Sigmoid colon (tissue), 7 donors: Measurements from ENCODE around the gene UCHL1. TPM values are rescaled to one million over a fixed set of nuclear protein-coding genes. Genes with fewer than 3 reads are reported as not detected.

ENCODE experiments used
- DNase-seq: peaks from one replicate; pipeline ENCODE4 v3.0.0-alpha.2; 2019
- H3K27ac ChIP-seq, 4 donors: fragments of 200-600 bp; sonication (generic); one replicate each; pipeline ENCODE4 v1.5.1; 2016 to 2019; ENCODE audit warnings: mild to moderate bottlenecking in 1 of 4
- H3K27me3 ChIP-seq, 3 donors: fragments of 200-600 bp; sonication (generic); one replicate each; pipeline ENCODE4 v1.5.1; 2019; ENCODE audit warnings: mild to moderate bottlenecking in 1 of 3
- H3K36me3 ChIP-seq, 4 donors: fragments of 200-600 bp; sonication (generic); one replicate each; pipeline ENCODE4 v1.5.1; 2016 to 2019
- H3K4me1 ChIP-seq, 4 donors: fragments of 200-600 bp; sonication (generic); one replicate each; pipeline ENCODE4 v1.5.1; 2017 to 2019
- H3K4me3 ChIP-seq, 4 donors: fragments of 200-600 bp; sonication (generic); one replicate each; pipeline ENCODE4 v1.5.1; 2017 to 2019; ENCODE audit warnings: mild to moderate bottlenecking in 2 of 4, moderate library complexity in 1 of 4
- H3K9me3 ChIP-seq, 4 donors: fragments of 200-600 bp in 3 of 4; sonication (generic) in 3 of 4; one replicate each; pipeline versions ENCODE4 v1.5.1 to v1.6.1; 2013 to 2019
- EP300 ChIP-seq, 4 donors: sonication (generic); formaldehyde crosslinking; IDR thresholded peaks; one replicate each; pipeline ENCODE4 v1.6.1; 2017; ENCODE audit warnings: antibody characterized with exemption in 4 of 4
- POLR2A ChIP-seq, 2 donors: fragments of 450-650 bp; IDR thresholded peaks; one replicate each; pipeline ENCODE4 v1.6.1; 2016; ENCODE audit warnings: antibody characterized with exemption in 2 of 2, mild to moderate bottlenecking in 2 of 2, moderate library complexity in 2 of 2
- POLR2AphosphoS5 ChIP-seq, 4 donors: sonication (generic); formaldehyde crosslinking; IDR thresholded peaks; one replicate each; pipeline ENCODE4 v1.6.1; 2017; ENCODE audit warnings: antibody characterized with exemption in 4 of 4
- WGBS, 2 donors: extraction: QIAGEN DNeasy Blood & Tissue Kit; methylation state at CpG; one replicate each; pipeline ENCODE4 v1.1.7; 2013; 5-methylcytosine and 5-hydroxymethylcytosine counted together
- intact Hi-C: fragments of 100-400 bp; cut with DNase I; formaldehyde crosslinking; loops from one replicate; pipeline ENCODE4 v1.15.1; 2023
- polyA plus RNA-seq, 3 donors: library from polyadenylated mRNA; stranded (reverse); fragments of 200-250 nt; gene quantifications; one replicate each; pipeline ENCODE4 v1.2.3, GENCODE V29; 2013
- total RNA-seq, 4 donors: library from RNA; depleted of rRNA; stranded (reverse); fragments of >200 nt; gene quantifications; one replicate each; pipeline ENCODE4 v1.1.0, GENCODE V29; 2016
- TF ChIP-seq, protein P1 (sequence below), 4 experiments: fragments of 450-650 bp in 3 of 4; fragments of 200-600 bp in 1 of 4; IDR thresholded peaks; one replicate each; pipeline ENCODE4 v1.5.1; 2016 to 2019; ENCODE audit warnings: antibody characterized with exemption in 4 of 4, mild to moderate bottlenecking in 3 of 4, moderate library complexity in 2 of 4
- donor health status: healthy with polysubstance abuse.
- donor health status: Bipolar disorder and iron deficiency.
- donor health status: healthy.

Gene UCHL1
- total and polyA plus RNA-seq, 7 donors: 11.4 to 247 (median 108) TPM; not detected in 1

DNA sequence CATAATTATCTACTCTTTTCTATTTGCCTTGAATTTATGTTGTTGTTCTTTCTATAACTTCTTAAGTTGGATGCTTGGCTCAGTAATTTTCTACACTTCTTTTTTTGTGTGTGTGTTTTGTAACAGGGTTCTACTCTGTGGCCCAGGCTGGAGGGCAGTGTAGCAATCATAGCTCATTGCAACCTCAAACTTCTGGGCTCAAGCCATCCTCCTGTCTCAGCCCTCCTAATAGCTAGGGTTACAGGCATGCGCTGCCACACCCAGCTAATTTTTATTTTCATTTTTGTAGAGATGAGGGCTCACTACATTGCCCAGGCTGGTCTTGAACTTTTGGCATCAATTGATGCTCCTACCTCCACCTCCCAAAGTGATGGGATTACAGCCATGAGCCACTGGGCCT, 20.7 kb upstream of the UCHL1 start:
- Histone ChIP-seq H3K9me3 (no peaks in the 10 kb centered on the region), H3K4me1 (no peaks in the 10 kb centered on the region), H3K4me3 (no peak overlapping the region), H3K27ac (no peak overlapping the region), H3K36me3 (no peaks in the 10 kb centered on the region), H3K27me3 (no peaks in the 10 kb centered on the region)
- no peak for DNase-seq
- intact Hi-C loops: no loop called here
- TF ChIP-seq EP300 (IDR thresholded peaks at IDR 0.05): no peak
- no peak for TF ChIP-seq POLR2AphosphoS5 (IDR thresholded peaks at IDR 0.05)
- TF ChIP-seq, protein P1, sequence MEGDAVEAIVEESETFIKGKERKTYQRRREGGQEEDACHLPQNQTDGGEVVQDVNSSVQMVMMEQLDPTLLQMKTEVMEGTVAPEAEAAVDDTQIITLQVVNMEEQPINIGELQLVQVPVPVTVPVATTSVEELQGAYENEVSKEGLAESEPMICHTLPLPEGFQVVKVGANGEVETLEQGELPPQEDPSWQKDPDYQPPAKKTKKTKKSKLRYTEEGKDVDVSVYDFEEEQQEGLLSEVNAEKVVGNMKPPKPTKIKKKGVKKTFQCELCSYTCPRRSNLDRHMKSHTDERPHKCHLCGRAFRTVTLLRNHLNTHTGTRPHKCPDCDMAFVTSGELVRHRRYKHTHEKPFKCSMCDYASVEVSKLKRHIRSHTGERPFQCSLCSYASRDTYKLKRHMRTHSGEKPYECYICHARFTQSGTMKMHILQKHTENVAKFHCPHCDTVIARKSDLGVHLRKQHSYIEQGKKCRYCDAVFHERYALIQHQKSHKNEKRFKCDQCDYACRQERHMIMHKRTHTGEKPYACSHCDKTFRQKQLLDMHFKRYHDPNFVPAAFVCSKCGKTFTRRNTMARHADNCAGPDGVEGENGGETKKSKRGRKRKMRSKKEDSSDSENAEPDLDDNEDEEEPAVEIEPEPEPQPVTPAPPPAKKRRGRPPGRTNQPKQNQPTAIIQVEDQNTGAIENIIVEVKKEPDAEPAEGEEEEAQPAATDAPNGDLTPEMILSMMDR (IDR thresholded peaks at IDR 0.05): no peak
- WGBS, 2 donors: 91 to 95% methylated on average over 1 of the region's 1 CpG

DNA sequence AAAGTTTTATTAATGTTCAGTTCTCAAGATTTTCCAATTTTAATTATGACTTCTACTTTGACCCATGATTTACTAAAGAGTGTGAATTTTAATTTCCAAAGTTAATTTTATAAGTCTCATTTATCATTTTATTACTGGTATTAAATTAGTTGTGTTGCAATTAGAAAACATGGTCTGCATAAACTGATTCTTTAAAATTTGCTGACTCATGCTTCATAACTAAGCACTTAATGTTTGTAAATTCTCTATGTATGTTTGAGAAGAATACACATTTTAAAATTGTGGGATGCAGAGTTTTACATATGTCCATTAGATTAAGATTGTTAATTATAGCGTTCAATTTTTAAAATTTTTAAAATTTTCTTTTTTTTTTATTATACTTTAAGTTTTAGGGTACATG, 20.2 kb upstream of the UCHL1 start:
- 95 to 96% methylated on average over 1 of the region's 1 CpG for WGBS, 2 donors
- TF ChIP-seq POLR2A (IDR thresholded peaks at IDR 0.05) (no peak), EP300 (IDR thresholded peaks at IDR 0.05) (no peak), POLR2AphosphoS5 (IDR thresholded peaks at IDR 0.05) (no peak)
- TF ChIP-seq, protein P1 (IDR thresholded peaks at IDR 0.05): no peak
- no peaks in the 10 kb centered on the region for H3K9me3 ChIP-seq

GRCh38 chr4:41241919-41242318, 14.8 kb upstream of the UCHL1 start:
- Histone ChIP-seq H3K9me3 (no peaks in the 10 kb centered on the region), H3K4me1 (no peaks in the 10 kb centered on the region), H3K27me3 (peaks cover 0 to 6% (median 0%) of the 10 kb centered on the region in 3 donors), H3K27ac (no peak overlapping the region), H3K36me3 (no peaks in the 10 kb centered on the region), H3K4me3 (no peak overlapping the region)
- WGBS, 2 donors: 81% methylated on average over 1 of the region's 1 CpG
- no peak for DNase-seq
- intact Hi-C loops: no loop called here
- TF ChIP-seq POLR2AphosphoS5 (IDR thresholded peaks at IDR 0.05) (no peak), EP300 (IDR thresholded peaks at IDR 0.05) (no peak), POLR2A (IDR thresholded peaks at IDR 0.05) (no peak)
- TF ChIP-seq, protein P1 (IDR thresholded peaks at IDR 0.05): no peak

More for the DNA sequence above, 20.2 kb upstream of the UCHL1 start:
- Histone ChIP-seq H3K4me3 (no peak overlapping the region), H3K36me3 (no peaks in the 10 kb centered on the region), H3K27ac (no peak overlapping the region), H3K27me3 (no peaks in the 10 kb centered on the region), H3K4me1 (no peaks in the 10 kb centered on the region)
- intact Hi-C loops: no loop called here
- no peak for DNase-seq

DNA sequence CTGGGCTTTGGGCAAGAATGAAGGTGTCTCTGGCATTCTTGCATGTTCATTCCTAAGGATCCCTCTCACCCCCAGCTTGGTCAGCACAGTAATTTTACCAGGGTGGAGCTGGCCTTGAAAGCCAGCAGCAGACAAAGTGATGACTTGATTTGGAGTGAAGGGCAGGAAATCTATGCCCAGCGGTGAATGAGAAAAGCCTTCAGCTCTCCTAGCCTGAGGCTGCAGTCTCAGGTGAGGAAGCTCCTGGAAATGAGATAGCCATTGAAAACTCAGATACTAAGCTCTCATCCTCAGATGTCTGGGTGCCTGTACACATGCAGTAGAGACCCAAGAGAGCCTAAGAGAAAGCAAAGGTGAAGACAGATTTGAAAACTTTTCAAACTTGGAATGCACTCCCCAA, 10.7 kb upstream of the UCHL1 start:
- no peaks in the 10 kb centered on the region for H3K36me3 ChIP-seq
- WGBS, 2 donors: 93 to 94% methylated on average over 1 of the region's 1 CpG
- DNase-seq: no peak
- H3K27ac ChIP-seq: no peak overlapping the region
- H3K9me3 ChIP-seq: no peaks in the 10 kb centered on the region
- intact Hi-C loops: no loop called here
- peaks cover 0 to 6% (median 0%) of the 10 kb centered on the region in 3 donors for H3K27me3 ChIP-seq
- no peak overlapping the region for H3K4me3 ChIP-seq
- TF ChIP-seq POLR2A (IDR thresholded peaks at IDR 0.05) (no peak), POLR2AphosphoS5 (IDR thresholded peaks at IDR 0.05) (no peak), EP300 (IDR thresholded peaks at IDR 0.05) (no peak)
- TF ChIP-seq, protein P1 (IDR thresholded peaks at IDR 0.05): no peak
- no peaks in the 10 kb centered on the region for H3K4me1 ChIP-seq

- DNase-seq: no peak
- peaks cover 7 to 37% (median 17%) of the 10 kb centered on the region in 3 donors for H3K27me3 ChIP-seq
Measured at GRCh38 chr4:41256131-41256739, 493 bp upstream of the UCHL1 start.

More at GRCh38 chr4:41256131-41256739, 493 bp upstream of the UCHL1 start:
- Histone ChIP-seq H3K4me3 (peak overlapping the region; percentile 36 to 58 (median 48)), H3K4me1 (peaks cover 0 to 17% (median 14%) of the 10 kb centered on the region in 4 donors), H3K9me3 (no peaks in the 10 kb centered on the region), H3K36me3 (no peaks in the 10 kb centered on the region), H3K27ac (no peak overlapping the region)
- intact Hi-C loops: no loop called here
- TF ChIP-seq EP300 (IDR thresholded peaks at IDR 0.05) (no peak), POLR2AphosphoS5 (IDR thresholded peaks at IDR 0.05) (no peak), POLR2A (IDR thresholded peaks at IDR 0.05) (no peak)
- TF ChIP-seq, protein P1 (IDR thresholded peaks at IDR 0.05): no peak
- WGBS, 2 donors: 16 to 20% methylated on average over 13 of the region's 13 CpGs
